WTC11 (cell line): ENCODE results near the gene LEF1.

Experiments
- CTCF ChIP-seq: fragments of 200-600 bp; IDR thresholded peaks from 2 replicates; pipeline ENCODE4 v1.8.0; 2022; ENCODE audit warnings: antibody characterized with exemption
- GRHL2 ChIP-seq: fragments of 250-450 bp; sonication (Bioruptor Pico); IDR thresholded peaks from 2 replicates; pipeline ENCODE4 v1.8.0; 2022; ENCODE audit warnings: mild to moderate bottlenecking, moderate library complexity; ENCODE audit not compliant: insufficient replicate concordance, severe bottlenecking
- HMGXB4 ChIP-seq: sonication (generic); formaldehyde crosslinking; IDR thresholded peaks from 2 replicates; pipeline ENCODE4 v1.8.1; 2023; ENCODE audit warnings: mild to moderate bottlenecking, moderate library complexity, missing genetic modification reagents
- JUN ChIP-seq: sonication (generic); formaldehyde crosslinking; IDR thresholded peaks from 2 replicates; pipeline ENCODE4 v1.8.0; 2023; ENCODE audit warnings: mild to moderate bottlenecking, missing genetic modification reagents
- NR2C2 ChIP-seq: sonication (generic); formaldehyde crosslinking; IDR thresholded peaks from 2 replicates; pipeline ENCODE4 v1.8.0; 2022; ENCODE audit warnings: mild to moderate bottlenecking, missing genetic modification reagents
- RORB ChIP-seq: fragments of 250-450 bp; sonication (Bioruptor Pico); IDR thresholded peaks from 2 replicates; pipeline ENCODE4 v1.9.0; 2021; ENCODE audit warnings: mild to moderate bottlenecking
- TEAD4 ChIP-seq: sonication (generic); formaldehyde crosslinking; IDR thresholded peaks from 2 replicates; pipeline ENCODE4 v1.8.0; 2022; ENCODE audit warnings: mild to moderate bottlenecking, missing genetic modification reagents
- ZNF232 ChIP-seq: sonication (generic); formaldehyde crosslinking; IDR thresholded peaks from 2 replicates; pipeline ENCODE4 v1.8.0; 2022; ENCODE audit warnings: mild to moderate bottlenecking, missing genetic modification reagents
- ZNF396 ChIP-seq: fragments of 250-450 bp; sonication (Bioruptor Pico); IDR thresholded peaks from 2 replicates; pipeline ENCODE4 v1.8.0; 2021; ENCODE audit warnings: mild to moderate bottlenecking, moderate library complexity, borderline replicate concordance
- TF ChIP-seq, protein P1 (sequence below): sonication (generic); formaldehyde crosslinking; IDR thresholded peaks from 2 replicates; pipeline ENCODE4 v1.8.1; 2023; ENCODE audit warnings: mild to moderate bottlenecking, missing genetic modification reagents, moderate library complexity
- TF ChIP-seq, protein P2 (sequence below): fragments of 250-450 bp; sonication (Bioruptor Pico); IDR thresholded peaks from 2 replicates; pipeline ENCODE4 v1.9.0; 2021; ENCODE audit warnings: mild to moderate bottlenecking, borderline replicate concordance
- TF ChIP-seq, protein P3 (sequence below): sonication (generic); formaldehyde crosslinking; IDR thresholded peaks from 2 replicates; pipeline ENCODE4 v1.8.0; 2022; ENCODE audit warnings: mild to moderate bottlenecking, missing genetic modification reagents

GRCh38 chr4:108052558-108053120 lies 116.1 kb downstream of the LEF1 start:
- TF ChIP-seq, protein P1, sequence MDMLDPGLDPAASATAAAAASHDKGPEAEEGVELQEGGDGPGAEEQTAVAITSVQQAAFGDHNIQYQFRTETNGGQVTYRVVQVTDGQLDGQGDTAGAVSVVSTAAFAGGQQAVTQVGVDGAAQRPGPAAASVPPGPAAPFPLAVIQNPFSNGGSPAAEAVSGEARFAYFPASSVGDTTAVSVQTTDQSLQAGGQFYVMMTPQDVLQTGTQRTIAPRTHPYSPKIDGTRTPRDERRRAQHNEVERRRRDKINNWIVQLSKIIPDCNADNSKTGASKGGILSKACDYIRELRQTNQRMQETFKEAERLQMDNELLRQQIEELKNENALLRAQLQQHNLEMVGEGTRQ: no peak
- TF ChIP-seq CTCF (no peak), RORB (CRISPR knock-in tag) (no peak), HMGXB4 (CRISPR knock-in tag) (no peak), ZNF232 (CRISPR knock-in tag) (no peak), JUN (CRISPR knock-in tag) (no peak), ZNF396 (CRISPR knock-in tag) (no peak), GRHL2 (no peak), NR2C2 (no peak), TEAD4 (no peak)
- TF ChIP-seq, protein P2, sequence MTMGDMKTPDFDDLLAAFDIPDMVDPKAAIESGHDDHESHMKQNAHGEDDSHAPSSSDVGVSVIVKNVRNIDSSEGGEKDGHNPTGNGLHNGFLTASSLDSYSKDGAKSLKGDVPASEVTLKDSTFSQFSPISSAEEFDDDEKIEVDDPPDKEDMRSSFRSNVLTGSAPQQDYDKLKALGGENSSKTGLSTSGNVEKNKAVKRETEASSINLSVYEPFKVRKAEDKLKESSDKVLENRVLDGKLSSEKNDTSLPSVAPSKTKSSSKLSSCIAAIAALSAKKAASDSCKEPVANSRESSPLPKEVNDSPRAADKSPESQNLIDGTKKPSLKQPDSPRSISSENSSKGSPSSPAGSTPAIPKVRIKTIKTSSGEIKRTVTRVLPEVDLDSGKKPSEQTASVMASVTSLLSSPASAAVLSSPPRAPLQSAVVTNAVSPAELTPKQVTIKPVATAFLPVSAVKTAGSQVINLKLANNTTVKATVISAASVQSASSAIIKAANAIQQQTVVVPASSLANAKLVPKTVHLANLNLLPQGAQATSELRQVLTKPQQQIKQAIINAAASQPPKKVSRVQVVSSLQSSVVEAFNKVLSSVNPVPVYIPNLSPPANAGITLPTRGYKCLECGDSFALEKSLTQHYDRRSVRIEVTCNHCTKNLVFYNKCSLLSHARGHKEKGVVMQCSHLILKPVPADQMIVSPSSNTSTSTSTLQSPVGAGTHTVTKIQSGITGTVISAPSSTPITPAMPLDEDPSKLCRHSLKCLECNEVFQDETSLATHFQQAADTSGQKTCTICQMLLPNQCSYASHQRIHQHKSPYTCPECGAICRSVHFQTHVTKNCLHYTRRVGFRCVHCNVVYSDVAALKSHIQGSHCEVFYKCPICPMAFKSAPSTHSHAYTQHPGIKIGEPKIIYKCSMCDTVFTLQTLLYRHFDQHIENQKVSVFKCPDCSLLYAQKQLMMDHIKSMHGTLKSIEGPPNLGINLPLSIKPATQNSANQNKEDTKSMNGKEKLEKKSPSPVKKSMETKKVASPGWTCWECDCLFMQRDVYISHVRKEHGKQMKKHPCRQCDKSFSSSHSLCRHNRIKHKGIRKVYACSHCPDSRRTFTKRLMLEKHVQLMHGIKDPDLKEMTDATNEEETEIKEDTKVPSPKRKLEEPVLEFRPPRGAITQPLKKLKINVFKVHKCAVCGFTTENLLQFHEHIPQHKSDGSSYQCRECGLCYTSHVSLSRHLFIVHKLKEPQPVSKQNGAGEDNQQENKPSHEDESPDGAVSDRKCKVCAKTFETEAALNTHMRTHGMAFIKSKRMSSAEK: no peak
- TF ChIP-seq, protein P3, sequence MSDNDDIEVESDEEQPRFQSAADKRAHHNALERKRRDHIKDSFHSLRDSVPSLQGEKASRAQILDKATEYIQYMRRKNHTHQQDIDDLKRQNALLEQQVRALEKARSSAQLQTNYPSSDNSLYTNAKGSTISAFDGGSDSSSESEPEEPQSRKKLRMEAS (CRISPR knock-in tag): no peak
